ENCODE measurements around the gene ZBTB12.

ZBTB12 gene

DNA sequence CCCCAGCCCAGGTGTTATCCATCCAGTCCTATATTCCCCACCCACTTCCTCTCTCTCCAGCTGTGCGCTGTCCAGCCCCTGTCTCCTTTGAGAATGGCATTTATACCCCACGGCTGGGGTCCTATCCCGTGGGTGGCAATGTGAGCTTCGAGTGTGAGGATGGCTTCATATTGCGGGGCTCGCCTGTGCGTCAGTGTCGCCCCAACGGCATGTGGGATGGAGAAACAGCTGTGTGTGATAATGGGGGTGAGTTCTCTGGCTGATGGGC lies 26.7 kb upstream of the ZBTB12 start:
- H3K9me2 ChIP-seq (ENCODE audit: low read depth, low read length) = no peaks in the 10 kb centered on the region
- H3K79me2 ChIP-seq (ENCODE audit: insufficient read depth, low read length) = no peaks in the 10 kb centered on the region
- H3K27ac ChIP-seq (ENCODE audit: low read depth, low read length, poor library complexity, severe bottlenecking) = no peak overlapping the region
- peaks cover 15% of the 10 kb centered on the region; the same call in 1 of the 2 replicates for H3K27me3 ChIP-seq (ENCODE audit: insufficient read depth, low read length)
- H4K20me1 ChIP-seq (ENCODE audit: insufficient read depth, low read length) = no peaks in the 10 kb centered on the region
- no peaks in the 10 kb centered on the region for H3F3A ChIP-seq (ENCODE audit: insufficient read depth, low read length)
- H3K36me3 ChIP-seq (ENCODE audit: insufficient read depth, low read length) = no peaks in the 10 kb centered on the region; the same call in 1 of the 2 replicates
- no peak overlapping the region for H2AFZ ChIP-seq (ENCODE audit: low read length)
- no peaks in the 10 kb centered on the region for H3K4me1 ChIP-seq (ENCODE audit: insufficient read depth, low read length, severe bottlenecking)
- H3K9ac ChIP-seq (ENCODE audit: low read length) = no peak overlapping the region
- H3K9me3 ChIP-seq (ENCODE audit: low read length) = no peaks in the 10 kb centered on the region; the same call in 1 of the 2 replicates
- TF ChIP-seq, protein P1, sequence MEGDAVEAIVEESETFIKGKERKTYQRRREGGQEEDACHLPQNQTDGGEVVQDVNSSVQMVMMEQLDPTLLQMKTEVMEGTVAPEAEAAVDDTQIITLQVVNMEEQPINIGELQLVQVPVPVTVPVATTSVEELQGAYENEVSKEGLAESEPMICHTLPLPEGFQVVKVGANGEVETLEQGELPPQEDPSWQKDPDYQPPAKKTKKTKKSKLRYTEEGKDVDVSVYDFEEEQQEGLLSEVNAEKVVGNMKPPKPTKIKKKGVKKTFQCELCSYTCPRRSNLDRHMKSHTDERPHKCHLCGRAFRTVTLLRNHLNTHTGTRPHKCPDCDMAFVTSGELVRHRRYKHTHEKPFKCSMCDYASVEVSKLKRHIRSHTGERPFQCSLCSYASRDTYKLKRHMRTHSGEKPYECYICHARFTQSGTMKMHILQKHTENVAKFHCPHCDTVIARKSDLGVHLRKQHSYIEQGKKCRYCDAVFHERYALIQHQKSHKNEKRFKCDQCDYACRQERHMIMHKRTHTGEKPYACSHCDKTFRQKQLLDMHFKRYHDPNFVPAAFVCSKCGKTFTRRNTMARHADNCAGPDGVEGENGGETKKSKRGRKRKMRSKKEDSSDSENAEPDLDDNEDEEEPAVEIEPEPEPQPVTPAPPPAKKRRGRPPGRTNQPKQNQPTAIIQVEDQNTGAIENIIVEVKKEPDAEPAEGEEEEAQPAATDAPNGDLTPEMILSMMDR (IDR thresholded peaks at IDR 0.05; ENCODE audit: low read length) = no peak
- no peak for TF ChIP-seq EZH2 (IDR thresholded peaks at IDR 0.05; ENCODE audit: borderline replicate concordance, low read length)
- no peak overlapping the region for H3K4me2 ChIP-seq (ENCODE audit: low read length)
- no peak overlapping the region for H3K4me3 ChIP-seq (ENCODE audit: low read depth, low read length, poor library complexity, severe bottlenecking)

DNA sequence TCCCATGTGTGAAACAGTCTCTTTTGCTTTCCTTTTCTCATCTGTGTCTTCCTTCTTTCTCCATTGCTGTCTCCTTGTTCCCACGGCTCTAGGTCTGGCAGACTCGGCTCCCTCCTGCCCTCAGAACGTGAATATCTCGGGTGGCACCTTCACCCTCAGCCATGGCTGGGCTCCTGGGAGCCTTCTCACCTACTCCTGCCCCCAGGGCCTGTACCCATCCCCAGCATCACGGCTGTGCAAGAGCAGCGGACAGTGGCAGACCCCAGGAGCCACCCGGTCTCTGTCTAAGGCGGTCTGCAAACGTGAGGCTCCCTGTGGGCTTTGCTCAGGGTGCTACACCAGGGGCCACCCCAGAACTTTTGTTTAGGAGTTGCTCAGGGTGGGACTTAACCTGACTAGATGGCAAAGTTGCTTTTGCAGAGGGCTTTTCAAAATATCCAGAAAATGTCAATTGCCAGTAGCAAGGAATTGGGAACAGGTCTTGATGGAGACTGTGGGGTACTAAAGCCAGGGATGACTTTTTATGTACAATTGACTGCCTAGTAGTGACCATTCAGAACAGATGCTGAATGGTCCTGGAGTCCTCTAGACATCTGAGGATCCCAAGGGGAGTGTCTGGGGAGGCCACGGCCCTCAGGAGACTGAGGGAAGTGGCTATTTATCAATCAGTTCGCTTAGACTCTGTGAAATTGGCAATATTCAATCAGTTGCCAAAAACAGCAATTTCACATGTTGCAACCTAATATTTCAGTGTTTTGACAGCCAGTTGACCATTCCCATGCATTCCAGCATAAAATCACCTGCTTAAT lies 26.2 kb upstream of the ZBTB12 start:
- no peaks in the 10 kb centered on the region; the same call in 1 of the 2 replicates for H3K36me3 ChIP-seq (ENCODE audit: insufficient read depth, low read length)
- no peak overlapping the region; the same call in 1 of the 2 replicates for H3K4me2 ChIP-seq (ENCODE audit: low read length)
- H3K4me3 ChIP-seq (ENCODE audit: low read depth, low read length, poor library complexity, severe bottlenecking) = no peak overlapping the region
- H3F3A ChIP-seq (ENCODE audit: insufficient read depth, low read length) = no peaks in the 10 kb centered on the region
- no peaks in the 10 kb centered on the region for H3K4me1 ChIP-seq (ENCODE audit: insufficient read depth, low read length, severe bottlenecking)
- H4K20me1 ChIP-seq (ENCODE audit: insufficient read depth, low read length) = no peaks in the 10 kb centered on the region
- H3K9me2 ChIP-seq (ENCODE audit: low read depth, low read length) = no peaks in the 10 kb centered on the region
- no peak overlapping the region for H2AFZ ChIP-seq (ENCODE audit: low read length)
- H3K9me3 ChIP-seq (ENCODE audit: low read length) = no peaks in the 10 kb centered on the region; the same call in 1 of the 2 replicates
- peaks cover 15% of the 10 kb centered on the region; the same call in 1 of the 2 replicates for H3K27me3 ChIP-seq (ENCODE audit: insufficient read depth, low read length)
- TF ChIP-seq EZH2 (IDR thresholded peaks at IDR 0.05; ENCODE audit: borderline replicate concordance, low read length) = no peak
- TF ChIP-seq, protein P1 (IDR thresholded peaks at IDR 0.05; ENCODE audit: low read length) = no peak
- H3K79me2 ChIP-seq (ENCODE audit: insufficient read depth, low read length) = no peaks in the 10 kb centered on the region
- no peak overlapping the region for H3K27ac ChIP-seq (ENCODE audit: low read depth, low read length, poor library complexity, severe bottlenecking)
- H3K9ac ChIP-seq (ENCODE audit: low read length) = no peak overlapping the region

DNA sequence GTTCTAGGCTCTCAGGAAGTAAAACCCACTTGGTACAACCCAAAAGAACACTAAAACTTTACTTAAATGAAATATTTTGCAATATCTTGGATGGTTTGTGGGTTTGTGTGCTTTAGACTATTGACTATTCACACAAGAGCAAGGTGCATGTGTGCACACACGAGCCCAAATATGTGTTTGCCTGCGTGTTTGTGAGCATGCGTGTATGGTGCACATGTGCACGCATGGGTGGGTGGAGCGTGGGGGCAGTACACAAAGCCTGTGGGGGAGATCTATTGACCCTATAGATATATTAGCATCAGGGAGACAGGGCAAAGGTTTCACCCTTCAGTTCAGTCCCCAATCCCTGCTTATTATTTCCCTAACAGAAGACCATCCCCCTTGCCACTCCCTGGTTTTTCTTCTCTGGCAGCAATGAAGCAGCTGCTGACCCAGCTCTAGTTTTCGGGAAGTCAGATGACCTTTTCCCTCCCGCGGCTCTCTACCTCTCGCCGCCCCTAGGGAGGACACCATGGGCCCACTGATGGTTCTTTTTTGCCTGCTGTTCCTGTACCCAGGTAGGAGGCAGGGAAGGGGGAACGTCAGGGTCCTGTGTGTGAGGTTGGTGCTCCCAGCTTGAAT lies 25.5 kb upstream of the ZBTB12 start, which contains the start of gene C2:
C2 (plus strand) TSS at position 476 of the 621 bp plus-strand sequence; CDS start at position 512, 36 bp downstream.
- Histone ChIP-seq H3K79me2 (ENCODE audit: insufficient read depth, low read length) (no peaks in the 10 kb centered on the region), H4K20me1 (ENCODE audit: insufficient read depth, low read length) (no peaks in the 10 kb centered on the region), H3K9me3 (ENCODE audit: low read length) (no peaks in the 10 kb centered on the region; the same call in 1 of the 2 replicates), H3K9me2 (ENCODE audit: low read depth, low read length) (no peaks in the 10 kb centered on the region), H3K4me2 (ENCODE audit: low read length) (no peak within 1 kb of the TSS; the same call in 1 of the 2 replicates), H3K27me3 (ENCODE audit: insufficient read depth, low read length) (peaks cover 15% of the 10 kb centered on the region; the same call in 1 of the 2 replicates), H3K27ac (ENCODE audit: low read depth, low read length, poor library complexity, severe bottlenecking) (no peak within 1 kb of the TSS), H2AFZ (ENCODE audit: low read length) (no peak within 1 kb of the TSS), H3K36me3 (ENCODE audit: insufficient read depth, low read length) (no peaks in the 10 kb centered on the region; the same call in 1 of the 2 replicates), H3F3A (ENCODE audit: insufficient read depth, low read length) (no peaks in the 10 kb centered on the region), H3K4me3 (ENCODE audit: low read depth, low read length, poor library complexity, severe bottlenecking) (no peak within 1 kb of the TSS), H3K9ac (ENCODE audit: low read length) (no peak within 1 kb of the TSS), H3K4me1 (ENCODE audit: insufficient read depth, low read length, severe bottlenecking) (no peaks in the 10 kb centered on the region)
- no peak for TF ChIP-seq EZH2 (IDR thresholded peaks at IDR 0.05; ENCODE audit: borderline replicate concordance, low read length)
- TF ChIP-seq, protein P1 (IDR thresholded peaks at IDR 0.05; ENCODE audit: low read length) = no peak

Data from OCI-LY1 (cell line).